AG09309 (cell line): ENCODE measurements around the gene RASAL1.

ENCODE experiments used
- DNase-seq: peaks from one replicate; pipeline ENCODE4 v3.0.0-alpha.2; 2010; ENCODE audit warnings: low read depth
- H3K4me3 ChIP-seq: 2 replicates; pipeline ENCODE4 v1.5.1; 2011; ENCODE audit warnings: mild to moderate bottlenecking, low read depth, low read length, moderate library complexity; ENCODE audit not compliant: control insufficient read depth
- CTCF ChIP-seq: IDR thresholded peaks from 2 replicates; pipeline ENCODE4 v1.5.1; 2011; ENCODE audit warnings: mild to moderate bottlenecking, low read depth, low read length, inconsistent platforms; ENCODE audit not compliant: insufficient read depth, control insufficient read depth; ENCODE audit errors: missing control alignments

Gene RASAL1

GRCh38 chr12:113170457-113170856 is 34.9 kb upstream of the RASAL1 start:
- no peak for TF ChIP-seq CTCF
- no peak overlapping the region for H3K4me3 ChIP-seq
- no peak for DNase-seq

- H3K4me3 ChIP-seq = no peak overlapping the region
- no peak for TF ChIP-seq CTCF
- DNase-seq = no peak
These were observed 34.1 kb upstream of the RASAL1 start for GRCh38 chr12:113169697-113170096.

GRCh38 chr12:113167868-113168267 is 32.3 kb upstream of the RASAL1 start:
- DNase-seq = no peak
- no peak for TF ChIP-seq CTCF
- H3K4me3 ChIP-seq = no peak overlapping the region

- no peak for TF ChIP-seq CTCF
- no peak for DNase-seq
- no peak overlapping the region for H3K4me3 ChIP-seq
These were observed 30.2 kb upstream of the RASAL1 start for GRCh38 chr12:113165521-113166450.

- H3K4me3 ChIP-seq = no peak overlapping the region
- no peak for DNase-seq
- no peak for TF ChIP-seq CTCF
These were observed 28.5 kb upstream of the RASAL1 start for GRCh38 chr12:113164014-113164413.

GRCh38 chr12:113163030-113163360 is 27.4 kb upstream of the RASAL1 start:
- TF ChIP-seq CTCF = no peak
- DNase-seq = no peak
- H3K4me3 ChIP-seq = no peak overlapping the region
